ENCODE results near the gene KLKB1. TPM values are rescaled to one million over a fixed set of nuclear protein-coding genes. Genes with fewer than 3 reads are reported as not detected.

The KLKB1 gene
- total RNA-seq, 2 experiments from 2014 or later = not detected

DNA sequence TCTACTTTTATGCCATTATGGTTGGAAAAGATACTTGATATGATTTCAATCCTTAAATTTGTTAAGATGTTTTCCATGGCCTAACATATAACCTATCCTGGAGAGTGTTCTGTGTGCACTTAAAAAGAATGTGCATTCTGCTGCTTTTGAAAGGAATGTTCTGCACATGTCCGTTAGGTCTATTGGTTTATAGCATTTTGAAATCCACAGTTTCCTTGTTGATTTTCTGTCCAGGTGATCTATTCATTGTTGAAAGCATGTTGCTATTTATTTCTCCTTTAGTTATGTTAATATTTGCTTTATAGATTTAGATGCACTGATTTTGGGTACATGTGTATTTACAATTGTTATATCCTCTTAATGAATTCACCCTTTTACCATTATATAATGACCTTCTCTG is 5.7 kb upstream of the KLKB1 start:
- POLR2A ChIA-PET = no interaction called here
- intact Hi-C loops (cut with micrococcal nuclease) = no loop called here
- CTCF ChIA-PET = no interaction called here

DNA sequence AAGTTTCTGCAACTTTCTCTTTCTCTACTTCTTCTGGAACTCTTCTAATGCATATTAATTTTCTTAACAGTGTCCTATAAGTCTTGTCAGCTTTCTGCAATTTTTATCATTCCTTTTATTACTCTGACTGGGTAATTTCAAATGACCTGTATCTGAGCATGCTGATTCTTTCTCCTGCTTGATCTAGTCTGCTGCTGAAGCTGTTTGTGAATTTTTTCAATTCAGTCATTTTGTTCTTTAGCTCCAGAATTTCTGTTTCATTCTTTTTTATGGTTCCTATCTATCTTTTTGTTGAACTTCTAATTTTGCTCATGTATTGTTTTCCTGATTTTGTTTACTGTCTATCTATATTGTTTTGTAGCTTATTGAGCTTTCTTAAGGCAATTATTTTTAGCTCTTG is 1.5 kb upstream of the KLKB1 start:
- no peak overlapping the region for H3K27ac Mint-ChIP-seq
- DNase-seq (no peak), ATAC-seq (no peak)
- intact Hi-C loops (cut with micrococcal nuclease) = no loop called here
- peaks cover 20% of the 10 kb centered on the region for H3K36me3 Mint-ChIP-seq (ENCODE audit: low read depth)
- H3K4me1 Mint-ChIP-seq (ENCODE audit: low read depth) = no peaks in the 10 kb centered on the region
- TF ChIP-seq, protein P1, sequence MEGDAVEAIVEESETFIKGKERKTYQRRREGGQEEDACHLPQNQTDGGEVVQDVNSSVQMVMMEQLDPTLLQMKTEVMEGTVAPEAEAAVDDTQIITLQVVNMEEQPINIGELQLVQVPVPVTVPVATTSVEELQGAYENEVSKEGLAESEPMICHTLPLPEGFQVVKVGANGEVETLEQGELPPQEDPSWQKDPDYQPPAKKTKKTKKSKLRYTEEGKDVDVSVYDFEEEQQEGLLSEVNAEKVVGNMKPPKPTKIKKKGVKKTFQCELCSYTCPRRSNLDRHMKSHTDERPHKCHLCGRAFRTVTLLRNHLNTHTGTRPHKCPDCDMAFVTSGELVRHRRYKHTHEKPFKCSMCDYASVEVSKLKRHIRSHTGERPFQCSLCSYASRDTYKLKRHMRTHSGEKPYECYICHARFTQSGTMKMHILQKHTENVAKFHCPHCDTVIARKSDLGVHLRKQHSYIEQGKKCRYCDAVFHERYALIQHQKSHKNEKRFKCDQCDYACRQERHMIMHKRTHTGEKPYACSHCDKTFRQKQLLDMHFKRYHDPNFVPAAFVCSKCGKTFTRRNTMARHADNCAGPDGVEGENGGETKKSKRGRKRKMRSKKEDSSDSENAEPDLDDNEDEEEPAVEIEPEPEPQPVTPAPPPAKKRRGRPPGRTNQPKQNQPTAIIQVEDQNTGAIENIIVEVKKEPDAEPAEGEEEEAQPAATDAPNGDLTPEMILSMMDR (IDR thresholded peaks at IDR 0.05) = no peak
- H3K9me3 Mint-ChIP-seq = peaks cover 7% of the 10 kb centered on the region
- POLR2A ChIA-PET = no interaction called here
- CTCF ChIA-PET = no interaction called here
- no peaks in the 10 kb centered on the region for H3K27me3 Mint-ChIP-seq
- H3K4me3 Mint-ChIP-seq = no peak overlapping the region

More for the DNA sequence above, 5.7 kb upstream of the KLKB1 start:
- Mint-ChIP-seq H3K4me1 (ENCODE audit: low read depth) (no peaks in the 10 kb centered on the region), H3K27ac (no peak overlapping the region), H3K36me3 (ENCODE audit: low read depth) (peaks cover 17% of the 10 kb centered on the region), H3K27me3 (no peaks in the 10 kb centered on the region), H3K9me3 (peaks cover 7% of the 10 kb centered on the region), H3K4me3 (no peak overlapping the region)
- DNase-seq (no peak), ATAC-seq (no peak)
- TF ChIP-seq, protein P1 (IDR thresholded peaks at IDR 0.05) = no peak

DNA sequence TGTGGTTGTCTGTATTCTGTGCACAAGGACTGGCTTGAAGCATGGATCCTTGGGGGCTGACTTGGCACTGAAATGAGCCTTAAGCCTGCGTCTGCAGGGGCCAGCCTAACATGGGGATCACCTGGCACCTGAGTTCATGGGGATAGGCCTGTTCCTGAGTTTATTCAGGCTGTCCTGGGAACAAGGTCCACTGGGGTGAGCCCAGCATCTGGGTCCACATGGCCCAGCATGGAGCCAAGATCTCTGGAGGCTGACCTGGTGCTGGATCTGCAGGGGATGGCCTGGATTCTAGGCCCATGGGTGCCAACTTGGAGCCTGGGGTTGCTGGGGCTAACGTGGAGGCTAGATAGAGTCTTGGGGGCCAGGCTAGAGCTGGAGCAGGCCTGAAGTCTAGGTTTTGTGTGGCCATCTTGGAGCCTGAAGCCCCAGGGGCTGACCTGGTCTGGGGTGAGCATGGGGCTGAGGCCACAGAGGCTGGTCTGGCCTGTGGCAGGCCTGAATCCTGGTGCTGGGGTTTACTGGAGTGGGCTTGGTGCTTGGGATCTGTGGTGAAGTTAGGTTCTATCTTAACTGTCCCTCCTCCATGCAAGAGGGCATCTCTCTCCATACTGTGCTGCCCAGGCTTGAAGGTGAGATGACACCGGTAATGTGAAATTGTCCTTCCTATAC is 652 bp upstream of the KLKB1 start:
- DNase-seq (no peak), ATAC-seq (no peak)
- Mint-ChIP-seq H3K27me3 (no peaks in the 10 kb centered on the region), H3K27ac (no peak overlapping the region), H3K9me3 (peaks cover 7% of the 10 kb centered on the region), H3K4me3 (no peak overlapping the region), H3K4me1 (ENCODE audit: low read depth) (no peaks in the 10 kb centered on the region), H3K36me3 (ENCODE audit: low read depth) (peaks cover 20% of the 10 kb centered on the region)
- TF ChIP-seq, protein P1 (IDR thresholded peaks at IDR 0.05) = no peak
- intact Hi-C loops (cut with micrococcal nuclease) = no loop called here
- ChIA-PET POLR2A (no interaction called here), CTCF (no interaction called here)

DNA sequence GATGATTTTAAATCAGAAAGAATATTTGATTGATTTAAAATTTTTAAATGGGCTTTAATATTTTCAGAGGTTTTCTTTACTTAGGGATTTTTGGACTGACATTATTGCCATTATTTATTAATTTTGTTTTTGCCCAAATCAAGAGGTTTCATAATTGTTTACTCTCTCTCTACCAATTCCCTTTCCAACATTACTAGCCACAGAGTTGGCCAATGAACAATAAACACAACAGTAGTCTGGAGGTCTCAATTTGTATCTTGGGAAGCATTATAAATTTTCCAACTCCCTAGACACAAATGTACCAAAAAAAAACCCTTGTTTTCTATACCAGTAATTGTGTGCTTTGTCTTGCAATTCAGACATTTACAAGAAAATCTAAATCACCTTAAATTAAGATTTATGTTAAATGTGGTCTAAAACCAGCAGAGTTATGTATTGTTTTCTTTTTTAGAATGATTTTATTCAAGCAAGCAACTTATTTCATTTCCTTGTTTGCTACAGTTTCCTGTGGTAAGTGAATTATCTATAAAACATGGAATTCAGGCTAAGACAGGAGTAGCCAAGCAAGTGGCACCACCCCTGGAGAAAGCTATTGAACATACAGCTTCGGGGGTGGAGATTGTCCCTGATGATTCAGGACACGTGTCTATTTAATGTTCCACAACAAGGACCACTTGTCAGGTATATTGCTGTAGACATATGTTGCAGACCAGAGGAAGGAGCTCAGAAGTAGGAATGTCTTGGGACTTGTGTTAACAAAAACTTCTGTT is 622 bp downstream of the KLKB1 start:
- Mint-ChIP-seq H3K9me3 (peaks cover 7% of the 10 kb centered on the region), H3K27me3 (no peaks in the 10 kb centered on the region), H3K27ac (no peak overlapping the region), H3K36me3 (ENCODE audit: low read depth) (peaks cover 19% of the 10 kb centered on the region), H3K4me3 (no peak overlapping the region), H3K4me1 (ENCODE audit: low read depth) (no peaks in the 10 kb centered on the region)
- TF ChIP-seq, protein P1 (IDR thresholded peaks at IDR 0.05) = no peak
- POLR2A ChIA-PET = no interaction called here
- ATAC-seq (no peak), DNase-seq (no peak)
- CTCF ChIA-PET = no interaction called here
- intact Hi-C loops (cut with micrococcal nuclease) = no loop called here

DNA sequence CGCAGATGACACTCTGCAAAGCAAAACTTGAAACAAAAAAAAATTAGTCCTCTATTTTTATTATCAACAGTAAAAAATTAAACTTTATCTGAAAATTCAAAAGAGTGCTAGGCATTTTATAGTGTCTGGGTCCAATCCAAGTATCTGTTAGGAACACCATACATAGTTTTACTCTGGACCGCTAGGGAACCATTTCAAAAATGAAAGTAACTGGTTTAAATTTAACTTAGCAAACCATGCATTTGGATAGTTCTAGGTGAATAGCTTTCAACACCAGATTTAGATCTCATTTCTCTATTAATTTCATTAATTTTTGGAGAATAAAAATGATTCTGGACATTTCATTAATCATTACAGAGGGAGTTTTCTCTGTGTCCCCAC is 1.2 kb downstream of the KLKB1 start:
- H3K27ac Mint-ChIP-seq = no peak overlapping the region
- H3K27me3 Mint-ChIP-seq = no peaks in the 10 kb centered on the region
- no peak overlapping the region for H3K4me3 Mint-ChIP-seq
- peaks cover 7% of the 10 kb centered on the region for H3K9me3 Mint-ChIP-seq
- no peak for ATAC-seq
- H3K36me3 Mint-ChIP-seq (ENCODE audit: low read depth) = peaks cover 14% of the 10 kb centered on the region
- TF ChIP-seq, protein P1 (IDR thresholded peaks at IDR 0.05) = no peak
- ChIA-PET POLR2A (no interaction called here), CTCF (no interaction called here)
- intact Hi-C loops (cut with micrococcal nuclease) = no loop called here
- no peak for DNase-seq
- H3K4me1 Mint-ChIP-seq (ENCODE audit: low read depth) = no peaks in the 10 kb centered on the region

Data from activated CD8-positive, alpha-beta T cell treated with anti-CD3 and anti-CD28 coated beads for 36 hours (primary cell).